Stimulated activated CD4-positive, alpha-beta T cell treated with anti-CD3 and anti-CD28 coated beads, Interleukin-15, amount 100 ng/mL, for 48 hours (primary cell): ENCODE measurements around the gene BLTP3B.
"Not testable (repeated sequence)": the region's sequence is repeated elsewhere in the genome, so short reads cannot be mapped to it uniquely, and the experiment has no call there.

Experiments
- DNase-seq, 2 donors: peaks; one replicate each; pipeline ENCODE4 v3.0.0-alpha.2; 2020; ENCODE audit warnings: low read depth in 2 of 2

The BLTP3B gene

DNA sequence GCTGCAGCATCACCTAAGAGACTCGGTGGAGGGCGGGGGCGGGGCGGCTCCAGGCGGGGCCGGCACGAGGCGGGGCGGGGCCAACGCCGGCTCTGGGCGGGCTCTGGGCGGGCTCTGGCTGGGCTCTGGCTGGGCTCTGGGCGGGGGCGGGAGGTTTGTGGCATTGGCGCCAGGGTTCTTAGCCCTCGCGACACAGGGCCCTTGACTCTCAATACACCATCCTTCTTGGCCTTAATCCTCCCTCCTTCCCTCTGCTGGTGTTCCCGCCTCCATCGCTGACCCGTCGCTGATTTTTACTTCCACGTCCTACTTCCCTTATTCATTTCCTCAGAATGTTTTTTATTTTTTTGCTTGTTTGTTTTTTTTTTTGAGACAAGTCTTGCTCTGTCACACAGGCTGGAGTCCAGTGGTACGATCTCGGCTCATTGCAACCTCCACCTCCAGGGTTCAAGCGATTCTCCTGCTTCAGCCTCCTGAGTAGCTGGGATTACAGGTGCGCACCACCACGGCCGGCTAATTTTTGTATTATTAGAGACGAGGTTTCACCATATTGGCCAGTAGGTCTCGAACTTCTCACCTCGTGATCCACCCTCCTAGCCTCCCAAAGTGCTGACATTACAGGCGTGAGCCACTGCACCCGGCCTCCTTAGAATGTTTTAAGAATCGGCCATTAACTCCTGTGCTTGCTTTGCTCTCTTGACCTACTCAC, at the start of gene BLTP3B:
Gene BLTP3B, minus strand, starts transcription at position 24 of the 709 bp plus-strand sequence. CDS start 239 bp downstream, outside the sequence.
- peak; percentile 81 to 91 for DNase-seq

- DNase-seq: no peak
Measured at GRCh38 chr12:100189636-100190394, 47.1 kb upstream of the BLTP3B start.

DNA sequence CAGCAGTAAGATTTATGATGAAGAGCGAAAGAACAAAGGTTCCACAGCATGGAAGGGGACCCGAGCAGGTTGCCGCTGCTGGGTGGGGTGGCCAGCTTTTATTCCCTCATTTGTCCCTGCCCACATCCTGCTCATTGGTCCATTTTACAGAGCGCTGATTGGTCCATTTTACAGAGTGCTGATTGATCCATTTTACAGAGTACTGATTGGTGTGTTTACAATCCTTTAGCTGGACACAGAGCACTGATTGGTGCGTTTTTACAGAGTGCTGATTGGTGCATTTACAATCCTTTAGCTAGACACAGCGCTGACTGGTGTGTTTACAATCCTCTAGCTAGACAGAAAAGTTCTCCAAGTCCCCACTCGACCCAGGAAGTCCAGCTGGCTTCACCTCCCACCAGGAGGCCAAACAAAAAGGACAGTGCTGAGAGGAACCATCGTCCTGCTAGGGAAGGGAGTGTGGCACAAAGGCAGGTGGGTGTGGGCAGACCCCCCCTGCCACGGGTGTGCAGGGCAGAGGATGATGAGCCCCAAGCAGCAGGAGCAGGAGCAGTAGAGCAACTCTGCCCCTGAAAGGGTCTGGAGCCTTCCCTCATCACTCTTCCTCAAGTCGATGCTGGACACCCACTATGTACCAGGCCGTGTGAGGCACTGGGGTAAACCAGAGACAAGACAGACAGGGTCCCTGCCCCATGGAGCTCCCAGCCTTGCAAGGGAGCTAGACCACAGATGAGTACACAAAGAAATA, 46.4 kb upstream of the BLTP3B start:
- DNase-seq: not testable (repeated sequence)

DNA sequence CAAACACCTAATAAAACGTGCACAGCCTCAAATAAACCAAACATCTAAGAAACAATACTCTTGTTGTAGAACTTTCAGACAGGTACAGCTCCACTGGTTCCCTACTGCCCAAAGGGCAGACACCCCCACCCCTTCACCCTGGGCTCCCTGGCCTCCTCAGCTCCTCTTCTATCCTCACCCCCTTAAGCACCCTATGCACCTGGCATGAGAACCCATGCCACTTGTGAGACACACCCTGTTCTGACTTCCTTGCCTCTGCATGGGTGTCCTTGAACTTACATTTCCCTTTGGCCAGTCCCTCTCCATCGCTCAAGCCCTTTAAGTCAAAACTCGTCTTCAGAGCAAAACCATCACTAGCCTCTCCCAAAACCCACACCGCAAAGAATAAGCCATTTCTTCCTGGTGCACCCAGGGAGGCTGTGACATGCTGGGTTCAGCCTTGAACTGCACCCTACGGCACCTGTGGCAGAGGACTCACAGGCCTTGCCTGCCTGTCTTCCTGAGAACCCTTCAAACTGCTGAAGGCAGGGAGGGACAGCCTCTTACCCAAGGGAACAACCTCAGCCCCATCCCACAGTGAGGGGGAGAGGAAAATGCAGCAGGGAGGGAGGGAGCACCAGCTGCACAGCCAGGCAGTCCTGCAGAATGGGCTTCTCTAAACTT, 45.3 kb upstream of the BLTP3B start:
- no peak for DNase-seq

DNA sequence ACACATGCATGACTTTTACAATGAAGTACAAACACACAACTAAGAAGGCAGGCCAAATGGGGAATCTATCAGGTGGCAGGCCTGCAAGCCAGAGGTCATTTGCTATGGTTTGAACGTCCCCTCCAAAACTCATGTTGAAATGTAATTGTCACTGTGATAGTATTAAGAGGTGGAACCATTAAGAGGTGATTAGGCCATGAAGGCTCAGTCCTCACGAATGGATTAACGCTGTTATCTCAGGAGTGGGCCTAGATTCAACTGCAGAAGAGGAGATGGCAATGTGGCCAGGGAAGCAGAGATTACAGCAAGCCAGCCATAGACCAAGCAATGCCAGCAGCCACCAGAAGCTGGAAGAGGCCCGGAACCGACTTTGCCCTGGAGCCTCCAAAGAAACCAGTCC, 44.4 kb upstream of the BLTP3B start:
- DNase-seq: no peak

GRCh38 chr12:100186071-100186470, 43.4 kb upstream of the BLTP3B start:
- no peak for DNase-seq

- no peak for DNase-seq
Measured at GRCh38 chr12:100185361-100185894, 42.8 kb upstream of the BLTP3B start.

DNA sequence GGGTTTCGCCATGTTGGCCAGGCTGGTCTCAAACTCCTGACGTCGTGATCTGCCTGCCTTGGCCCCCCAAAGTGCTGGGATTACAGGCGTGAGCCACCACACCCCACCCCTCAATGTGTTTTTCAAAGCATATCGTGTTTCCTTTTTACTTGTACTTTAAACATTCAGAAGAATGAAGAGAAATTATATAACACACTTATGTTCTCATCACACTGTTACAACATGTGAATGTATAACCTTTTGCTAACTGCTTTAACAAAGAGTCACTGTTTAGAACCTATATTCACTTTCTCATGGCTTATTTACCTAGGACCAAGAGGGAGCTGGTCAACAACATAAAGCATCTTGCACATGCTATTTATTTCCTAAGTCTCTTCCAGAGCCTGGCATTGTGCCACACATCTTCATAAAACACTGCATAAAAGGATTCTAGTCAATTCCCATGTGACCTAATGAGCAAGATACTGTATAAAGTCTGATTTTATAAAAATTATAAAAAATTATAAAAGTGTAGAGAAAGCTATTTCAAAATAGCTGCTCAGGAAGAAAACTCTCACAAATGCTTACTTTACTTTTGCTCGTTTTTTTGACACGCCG, 42.0 kb upstream of the BLTP3B start:
- no peak for DNase-seq

DNA sequence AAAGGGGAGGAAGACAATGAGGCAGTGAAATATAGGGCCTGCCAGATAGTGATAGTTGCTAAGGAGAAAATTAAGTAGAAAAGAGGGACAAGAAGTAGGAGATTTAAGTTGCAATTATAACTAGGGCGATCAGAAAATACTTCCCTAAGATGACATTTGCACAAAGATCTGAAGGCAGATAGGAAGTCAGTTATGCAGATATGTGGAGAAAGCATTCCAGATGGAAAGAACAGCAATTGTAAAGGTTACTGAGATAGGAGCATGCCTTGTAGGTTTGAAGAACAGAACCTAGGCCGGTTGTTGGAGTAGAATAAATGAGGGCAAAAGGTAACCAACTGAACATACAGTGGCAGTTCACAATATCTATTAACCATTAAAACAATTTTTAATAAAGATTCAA, 36.6 kb upstream of the BLTP3B start:
- DNase-seq: no peak

DNA sequence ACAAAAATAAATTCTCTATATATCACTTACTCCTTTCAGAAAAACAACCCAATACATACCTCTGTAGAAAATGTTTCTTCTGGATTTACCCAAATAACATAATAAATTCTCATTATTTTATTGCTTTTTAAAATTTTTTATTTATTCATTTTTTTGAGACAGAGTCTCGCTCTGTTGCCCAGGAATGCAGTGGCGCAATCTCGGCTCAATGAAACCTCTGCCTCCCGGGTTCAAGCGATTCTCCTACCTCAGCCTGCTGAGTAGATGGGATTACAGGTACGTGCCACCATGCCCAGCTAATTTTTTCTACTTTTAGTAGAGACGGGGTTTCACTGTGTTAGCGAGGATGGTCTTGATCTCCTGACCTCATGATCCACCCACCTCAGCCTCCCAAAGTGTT, 33.8 kb upstream of the BLTP3B start:
- DNase-seq: not testable (repeated sequence)

- DNase-seq: no peak
Measured at GRCh38 chr12:100174495-100174894, 31.8 kb upstream of the BLTP3B start.

- no peak for DNase-seq
Measured at GRCh38 chr12:100173111-100173510, 30.4 kb upstream of the BLTP3B start.

GRCh38 chr12:100171248-100171647, 28.6 kb upstream of the BLTP3B start:
- DNase-seq: no peak

DNA sequence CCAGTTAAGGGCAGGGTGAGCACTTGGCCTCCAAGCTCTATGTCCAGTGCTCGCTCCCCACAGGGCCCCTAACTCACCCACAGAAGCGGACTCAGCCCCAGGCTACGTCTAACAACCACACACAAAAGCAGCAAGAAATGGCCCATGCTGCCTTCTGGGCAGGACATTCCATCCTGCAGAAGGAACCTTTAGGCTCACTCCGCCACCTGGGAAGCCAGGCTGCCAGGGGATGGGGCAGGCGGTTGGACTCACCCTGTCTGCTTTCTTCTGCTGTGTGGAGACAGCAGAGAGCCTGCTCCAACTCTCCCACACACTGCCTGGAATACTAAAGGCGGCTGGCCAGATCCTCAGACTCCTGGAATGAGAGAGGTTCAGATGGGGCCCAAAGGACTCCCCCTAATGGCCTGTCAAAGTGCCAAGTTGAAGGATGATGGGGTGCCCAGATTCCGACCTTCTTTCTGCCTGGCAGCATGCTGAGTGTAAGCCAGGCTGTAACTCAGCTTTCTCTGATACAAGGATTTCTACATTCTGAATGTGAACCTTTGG, 27.7 kb upstream of the BLTP3B start:
- DNase-seq: no peak

GRCh38 chr12:100169345-100169744, 26.7 kb upstream of the BLTP3B start:
- no peak for DNase-seq

- no peak for DNase-seq
Measured at GRCh38 chr12:100168562-100168961, 25.9 kb upstream of the BLTP3B start.

- DNase-seq: no peak
Measured at GRCh38 chr12:100166232-100166631, 23.6 kb upstream of the BLTP3B start.

- DNase-seq: no peak
Measured at GRCh38 chr12:100165356-100165755, 22.7 kb upstream of the BLTP3B start.

- no peak for DNase-seq
Measured at GRCh38 chr12:100164153-100164704, 21.6 kb upstream of the BLTP3B start.

DNA sequence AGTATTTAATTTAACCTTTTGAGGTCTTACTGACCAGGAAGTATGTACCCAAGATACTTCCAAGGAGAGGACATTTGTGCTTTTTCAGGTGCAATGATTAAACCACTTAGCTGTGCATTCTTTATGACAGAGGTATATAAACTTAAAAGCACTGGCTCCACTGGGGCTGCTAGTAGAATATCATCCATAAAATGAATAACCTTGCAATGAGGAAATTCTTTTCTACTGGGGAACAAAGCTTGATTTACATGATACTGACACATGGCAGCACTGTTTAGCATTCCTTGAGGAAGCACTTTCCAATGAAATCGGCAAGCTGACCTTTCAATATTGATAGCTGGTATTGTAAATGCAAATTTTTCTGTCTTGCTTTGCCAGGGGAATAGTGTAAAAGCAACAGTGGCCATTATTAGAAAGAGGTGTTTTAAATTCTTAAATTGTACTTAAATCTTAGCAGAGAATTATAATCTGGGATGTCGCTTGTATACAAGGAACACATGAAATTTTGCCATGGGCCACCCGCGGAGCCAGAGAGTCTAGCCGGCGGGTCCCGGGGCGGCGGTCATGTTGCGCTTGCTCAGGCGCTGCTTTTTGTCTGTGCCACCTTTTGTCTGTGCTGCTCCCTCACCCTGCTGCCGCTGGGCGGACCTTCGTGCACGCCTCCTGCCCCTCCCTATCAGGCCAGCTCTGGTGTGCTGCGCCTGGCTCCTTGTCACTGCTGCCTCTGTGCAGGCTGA, 20.9 kb upstream of the BLTP3B start:
- DNase-seq: peak; percentile 55 to 57
